ENCODE data around the gene KRTAP27-1.

DNA sequence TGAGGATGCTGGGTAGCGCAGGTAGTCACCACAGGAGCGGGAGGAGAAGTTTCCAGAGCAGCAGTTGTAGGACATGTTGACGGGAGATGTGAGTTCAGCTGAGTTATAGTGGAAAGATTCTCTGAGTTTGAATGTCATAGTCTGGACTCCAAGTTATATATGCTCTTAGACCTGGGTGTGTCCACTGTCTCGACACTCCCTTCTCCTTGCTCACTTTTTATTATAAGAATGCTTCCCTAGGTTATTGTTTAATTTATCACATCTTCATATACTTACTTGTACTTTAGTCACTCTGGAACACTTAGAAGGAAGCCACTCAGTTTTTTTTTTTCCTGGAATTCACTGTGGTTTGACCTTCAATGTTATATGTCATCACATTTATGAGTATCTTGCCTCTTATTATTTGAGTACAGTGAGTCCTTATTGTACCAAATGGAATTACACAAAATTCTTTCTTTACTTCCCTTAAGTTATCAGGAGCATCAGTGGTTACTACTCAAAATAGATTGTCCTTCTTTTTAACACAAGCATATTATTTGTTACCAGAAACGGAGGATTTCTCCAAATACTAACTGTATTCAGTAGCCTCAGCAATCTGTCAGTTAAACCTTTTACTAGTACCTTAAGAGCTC lies 34.8 kb upstream of the KRTAP27-1 start, which contains the start of gene KRTAP13-2:
- TF ChIP-seq, protein P1, sequence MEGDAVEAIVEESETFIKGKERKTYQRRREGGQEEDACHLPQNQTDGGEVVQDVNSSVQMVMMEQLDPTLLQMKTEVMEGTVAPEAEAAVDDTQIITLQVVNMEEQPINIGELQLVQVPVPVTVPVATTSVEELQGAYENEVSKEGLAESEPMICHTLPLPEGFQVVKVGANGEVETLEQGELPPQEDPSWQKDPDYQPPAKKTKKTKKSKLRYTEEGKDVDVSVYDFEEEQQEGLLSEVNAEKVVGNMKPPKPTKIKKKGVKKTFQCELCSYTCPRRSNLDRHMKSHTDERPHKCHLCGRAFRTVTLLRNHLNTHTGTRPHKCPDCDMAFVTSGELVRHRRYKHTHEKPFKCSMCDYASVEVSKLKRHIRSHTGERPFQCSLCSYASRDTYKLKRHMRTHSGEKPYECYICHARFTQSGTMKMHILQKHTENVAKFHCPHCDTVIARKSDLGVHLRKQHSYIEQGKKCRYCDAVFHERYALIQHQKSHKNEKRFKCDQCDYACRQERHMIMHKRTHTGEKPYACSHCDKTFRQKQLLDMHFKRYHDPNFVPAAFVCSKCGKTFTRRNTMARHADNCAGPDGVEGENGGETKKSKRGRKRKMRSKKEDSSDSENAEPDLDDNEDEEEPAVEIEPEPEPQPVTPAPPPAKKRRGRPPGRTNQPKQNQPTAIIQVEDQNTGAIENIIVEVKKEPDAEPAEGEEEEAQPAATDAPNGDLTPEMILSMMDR (IDR thresholded peaks at IDR 0.05): no peak
- TF ChIP-seq POLR2A (IDR thresholded peaks at IDR 0.05): no peak
- TF ChIP-seq EP300 (IDR thresholded peaks at IDR 0.05): no peak
